ENCODE data around the gene CCIN.
A peak's percentile ranks its signal among the peaks of the same experiment; 100 is the strongest.
"Not testable (repeated sequence)": the region's sequence is repeated elsewhere in the genome, so short reads cannot be mapped to it uniquely, and the experiment has no call there.

CCIN gene

GRCh38 chr9:36169166-36169565, at the start of gene CCIN:
Gene CCIN, plus strand, starts transcription at chr9:36169388. Its CDS starts 115 bp downstream, at chr9:36169503.
- no peak for DNase-seq (ENCODE audit: extremely low read depth in 1 of 2, low read depth in 1 of 2)

GRCh38 chr9:36119476-36119875, 49.7 kb upstream of the CCIN start:
- no peak for DNase-seq (ENCODE audit: extremely low read depth in 1 of 2, low read depth in 1 of 2)

GRCh38 chr9:36120705-36121104, 48.5 kb upstream of the CCIN start:
- DNase-seq (ENCODE audit: extremely low read depth in 1 of 2, low read depth in 1 of 2) = no peak

- DNase-seq (ENCODE audit: extremely low read depth in 1 of 2, low read depth in 1 of 2) = no peak
Observed at GRCh38 chr9:36121971-36122370, 47.2 kb upstream of the CCIN start.

- DNase-seq (ENCODE audit: extremely low read depth in 1 of 2, low read depth in 1 of 2) = no peak
Observed at GRCh38 chr9:36123515-36123914, 45.7 kb upstream of the CCIN start.

GRCh38 chr9:36125062-36125855, 43.9 kb upstream of the CCIN start:
- DNase-seq (ENCODE audit: extremely low read depth in 1 of 2, low read depth in 1 of 2) = no peak

- no peak for DNase-seq (ENCODE audit: extremely low read depth in 1 of 2, low read depth in 1 of 2)
Observed at GRCh38 chr9:36126016-36126730, 43.0 kb upstream of the CCIN start.

- DNase-seq (ENCODE audit: extremely low read depth in 1 of 2, low read depth in 1 of 2) = no peak
Observed at GRCh38 chr9:36127652-36128244, 41.4 kb upstream of the CCIN start.

- no peak for DNase-seq (ENCODE audit: extremely low read depth in 1 of 2, low read depth in 1 of 2)
Observed at GRCh38 chr9:36128349-36128748, 40.8 kb upstream of the CCIN start.

GRCh38 chr9:36129139-36129538, 40.0 kb upstream of the CCIN start:
- no peak for DNase-seq (ENCODE audit: extremely low read depth in 1 of 2, low read depth in 1 of 2)

- not testable (repeated sequence) for DNase-seq (ENCODE audit: extremely low read depth in 1 of 2, low read depth in 1 of 2)
Observed at GRCh38 chr9:36131666-36132065, 37.5 kb upstream of the CCIN start.

- no peak for DNase-seq (ENCODE audit: extremely low read depth in 1 of 2, low read depth in 1 of 2)
Observed at GRCh38 chr9:36132086-36132485, 37.1 kb upstream of the CCIN start.

- DNase-seq (ENCODE audit: extremely low read depth in 1 of 2, low read depth in 1 of 2) = no peak
Observed at GRCh38 chr9:36134761-36135505, 34.3 kb upstream of the CCIN start.

GRCh38 chr9:36135741-36136271, 33.4 kb upstream of the CCIN start:
- no peak for DNase-seq (ENCODE audit: extremely low read depth in 1 of 2, low read depth in 1 of 2)

- peak; percentile 66 to 72 for DNase-seq (ENCODE audit: extremely low read depth in 1 of 2, low read depth in 1 of 2)
Observed at GRCh38 chr9:36136272-36136893, 32.8 kb upstream of the CCIN start, which contains the start of gene GLIPR2. Gene GLIPR2, plus strand, starts transcription at chr9:36136733. Its CDS starts 46 bp downstream, at chr9:36136779.

GRCh38 chr9:36136894-36137391, 32.2 kb upstream of the CCIN start:
- DNase-seq (ENCODE audit: extremely low read depth in 1 of 2, low read depth in 1 of 2) = no peak

GRCh38 chr9:36137392-36138004, 31.7 kb upstream of the CCIN start:
- DNase-seq (ENCODE audit: extremely low read depth in 1 of 2, low read depth in 1 of 2) = no peak

- DNase-seq (ENCODE audit: extremely low read depth in 1 of 2, low read depth in 1 of 2) = no peak
Observed at GRCh38 chr9:36138496-36138895, 30.7 kb upstream of the CCIN start.

- no peak for DNase-seq (ENCODE audit: extremely low read depth in 1 of 2, low read depth in 1 of 2)
Observed at GRCh38 chr9:36138901-36139300, 30.3 kb upstream of the CCIN start.

All from stimulated activated CD8-positive, alpha-beta memory T cell treated with anti-CD3 and anti-CD28 coated beads, Interleukin-7, amount 100 ng/mL, for 48 hours (primary cell).